Endothelial cell of umbilical vein (primary cell): ENCODE measurements around the gene BTG2.

Experiments
- EZH2 ChIP-seq: IDR thresholded peaks from 2 replicates; pipeline ENCODE4 v1.6.1; 2012; ENCODE audit warnings: borderline replicate concordance, low read depth, mild to moderate bottlenecking, moderate library complexity, low read length, inconsistent platforms; ENCODE audit not compliant: severe bottlenecking
- POLR2A ChIP-seq: IDR thresholded peaks from 2 replicates; pipeline ENCODE4 v1.6.1; 2012; ENCODE audit warnings: low read depth, mild to moderate bottlenecking, control low read depth, low read length
- TF ChIP-seq, protein P1 (sequence below): IDR thresholded peaks from 2 replicates; pipeline ENCODE4 v1.6.1; 2011; ENCODE audit not compliant: insufficient read depth, insufficient read length
- TF ChIP-seq, protein P2 (sequence below), 2 donors: IDR thresholded peaks; 1 replicate in 1 of 2; 2 replicates in 1 of 2; pipeline ENCODE4 v1.5.1; 2011; ENCODE audit warnings: low read length in 2 of 2, mild to moderate bottlenecking in 2 of 2, moderate library complexity in 2 of 2, control low read depth in 1 of 2, inconsistent platforms in 1 of 2, low read depth in 1 of 2; ENCODE audit not compliant: insufficient read depth in 1 of 2; ENCODE audit errors: extremely low read depth in 1 of 2

DNA sequence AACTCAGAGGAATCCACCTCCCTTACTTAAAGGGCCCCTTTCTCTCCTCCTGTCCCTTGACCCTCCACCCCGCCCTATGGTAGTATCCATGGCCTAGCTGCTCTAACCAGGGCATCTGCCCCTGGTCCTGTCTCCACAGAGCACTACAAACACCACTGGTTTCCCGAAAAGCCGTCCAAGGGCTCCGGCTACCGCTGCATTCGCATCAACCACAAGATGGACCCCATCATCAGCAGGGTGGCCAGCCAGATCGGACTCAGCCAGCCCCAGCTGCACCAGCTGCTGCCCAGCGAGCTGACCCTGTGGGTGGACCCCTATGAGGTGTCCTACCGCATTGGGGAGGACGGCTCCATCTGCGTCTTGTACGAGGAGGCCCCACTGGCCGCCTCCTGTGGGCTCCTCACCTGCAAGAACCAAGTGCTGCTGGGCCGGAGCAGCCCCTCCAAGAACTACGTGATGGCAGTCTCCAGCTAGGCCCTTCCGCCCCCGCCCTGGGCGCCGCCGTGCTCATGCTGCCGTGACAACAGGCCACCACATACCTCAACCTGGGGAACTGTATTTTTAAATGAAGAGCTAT is 1.7 kb downstream of the BTG2 start:
- TF ChIP-seq, protein P1, sequence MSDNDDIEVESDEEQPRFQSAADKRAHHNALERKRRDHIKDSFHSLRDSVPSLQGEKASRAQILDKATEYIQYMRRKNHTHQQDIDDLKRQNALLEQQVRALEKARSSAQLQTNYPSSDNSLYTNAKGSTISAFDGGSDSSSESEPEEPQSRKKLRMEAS, result no peak
- TF ChIP-seq EZH2 (no peak), POLR2A (no peak)
- TF ChIP-seq, protein P2, sequence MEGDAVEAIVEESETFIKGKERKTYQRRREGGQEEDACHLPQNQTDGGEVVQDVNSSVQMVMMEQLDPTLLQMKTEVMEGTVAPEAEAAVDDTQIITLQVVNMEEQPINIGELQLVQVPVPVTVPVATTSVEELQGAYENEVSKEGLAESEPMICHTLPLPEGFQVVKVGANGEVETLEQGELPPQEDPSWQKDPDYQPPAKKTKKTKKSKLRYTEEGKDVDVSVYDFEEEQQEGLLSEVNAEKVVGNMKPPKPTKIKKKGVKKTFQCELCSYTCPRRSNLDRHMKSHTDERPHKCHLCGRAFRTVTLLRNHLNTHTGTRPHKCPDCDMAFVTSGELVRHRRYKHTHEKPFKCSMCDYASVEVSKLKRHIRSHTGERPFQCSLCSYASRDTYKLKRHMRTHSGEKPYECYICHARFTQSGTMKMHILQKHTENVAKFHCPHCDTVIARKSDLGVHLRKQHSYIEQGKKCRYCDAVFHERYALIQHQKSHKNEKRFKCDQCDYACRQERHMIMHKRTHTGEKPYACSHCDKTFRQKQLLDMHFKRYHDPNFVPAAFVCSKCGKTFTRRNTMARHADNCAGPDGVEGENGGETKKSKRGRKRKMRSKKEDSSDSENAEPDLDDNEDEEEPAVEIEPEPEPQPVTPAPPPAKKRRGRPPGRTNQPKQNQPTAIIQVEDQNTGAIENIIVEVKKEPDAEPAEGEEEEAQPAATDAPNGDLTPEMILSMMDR (IDR thresholded peaks at IDR 0.05; ENCODE audit: extremely low read depth in 1 of 2, insufficient read depth in 1 of 2, low read depth in 1 of 2, low read length in 2 of 2), result no peak
